Activated CD8-positive, alpha-beta memory T cell treated with anti-CD3 and anti-CD28 coated beads, Interleukin-2, amount 50 U/mL, for 24 hours (primary cell): ENCODE data around the gene ACTA2.
A peak's percentile ranks its signal among the peaks of the same experiment; 100 is the strongest.
"Not testable (repeated sequence)": the region's sequence is repeated elsewhere in the genome, so short reads cannot be mapped to it uniquely, and the experiment has no call there.

Source experiments
- DNase-seq: peaks from one replicate; pipeline ENCODE4 v3.0.0-alpha.2; 2020; ENCODE audit errors: extremely low read depth

Gene ACTA2

GRCh38 chr10:88949912-88950837 lies 2.4 kb downstream of the ACTA2 start:
- DNase-seq: no peak

DNA sequence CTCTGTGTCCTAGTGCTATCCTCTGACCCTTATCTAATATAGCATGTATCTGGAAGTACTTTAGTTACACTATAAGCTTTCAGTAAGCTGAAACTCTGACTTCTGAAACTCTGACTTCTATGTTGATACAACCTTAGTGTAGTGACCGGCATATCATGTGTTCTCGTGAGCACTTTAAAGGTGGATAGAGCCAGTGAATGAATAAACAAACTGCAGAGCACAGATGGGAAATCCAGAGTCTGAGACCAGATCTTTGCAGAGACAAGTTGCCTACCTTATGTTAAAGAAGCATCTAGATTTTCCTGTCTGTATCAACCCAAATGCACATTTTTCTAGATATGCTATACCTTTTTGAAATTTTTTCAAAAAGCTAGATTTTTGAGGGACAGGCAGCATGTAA lies 3.5 kb downstream of the ACTA2 start:
- DNase-seq: no peak

- DNase-seq: no peak
Measured at GRCh38 chr10:88946965-88947590, 5.5 kb downstream of the ACTA2 start.

DNA sequence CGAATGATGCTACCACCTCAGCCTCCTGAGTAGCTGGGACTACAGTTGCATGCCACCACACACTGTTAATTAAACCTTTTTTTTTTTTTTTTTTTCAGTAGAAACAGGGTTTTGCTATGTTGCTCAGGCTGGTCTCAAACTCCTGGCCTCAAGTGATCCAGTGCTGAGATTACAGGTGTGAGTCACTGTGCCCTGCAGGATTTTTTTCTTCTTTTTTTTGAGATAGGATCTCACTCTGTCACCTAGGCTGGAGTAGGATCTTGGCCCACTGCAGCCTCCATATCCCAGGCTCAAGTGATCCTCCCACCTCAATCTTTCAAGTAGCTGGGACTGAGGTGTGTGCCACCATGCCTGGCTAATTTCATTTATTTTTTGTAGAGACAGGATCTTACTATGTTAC lies 6.4 kb downstream of the ACTA2 start:
- DNase-seq: no peak

- no peak for DNase-seq
Measured at GRCh38 chr10:88944813-88945212, 7.8 kb downstream of the ACTA2 start.

- DNase-seq: no peak
Measured at GRCh38 chr10:88943778-88944177, 8.8 kb downstream of the ACTA2 start.

DNA sequence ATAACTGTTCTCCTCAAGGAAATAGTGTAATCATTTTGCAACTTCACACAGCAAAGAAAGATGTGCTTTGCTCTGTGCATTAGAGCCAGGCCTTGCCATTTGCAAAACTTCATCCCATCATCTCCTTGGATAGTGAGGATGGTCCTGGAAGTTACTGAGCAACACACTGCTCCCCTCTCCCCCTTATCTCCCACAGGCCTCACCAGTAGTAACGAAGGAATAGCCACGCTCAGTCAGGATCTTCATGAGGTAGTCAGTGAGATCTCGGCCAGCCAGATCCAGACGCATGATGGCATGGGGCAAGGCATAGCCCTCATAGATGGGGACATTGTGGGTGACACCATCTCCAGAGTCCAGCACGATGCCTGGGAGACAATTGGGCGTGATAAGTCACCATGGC lies 11.5 kb downstream of the ACTA2 start:
- DNase-seq: no peak

DNA sequence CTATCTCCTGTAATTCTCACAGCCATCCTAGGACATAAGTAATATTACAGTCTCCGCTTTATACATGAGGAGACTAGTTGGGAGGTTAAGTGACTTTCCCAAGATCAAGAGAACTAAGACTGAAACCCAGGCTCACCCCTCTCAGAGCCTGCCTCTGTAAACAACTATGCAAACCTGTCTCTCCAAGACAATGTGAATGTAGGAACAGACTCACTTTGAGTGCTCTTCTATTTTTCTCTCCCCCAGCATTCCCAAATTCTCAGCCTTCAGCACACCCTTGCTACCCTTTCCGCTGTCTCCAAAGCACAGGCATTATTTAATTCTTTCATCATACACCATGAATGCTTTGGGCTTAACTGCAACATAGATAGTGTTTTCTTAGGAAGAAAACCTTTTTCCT lies 13.6 kb downstream of the ACTA2 start:
- no peak for DNase-seq

- no peak for DNase-seq
Measured at GRCh38 chr10:88938039-88938438, 14.5 kb downstream of the ACTA2 start.

DNA sequence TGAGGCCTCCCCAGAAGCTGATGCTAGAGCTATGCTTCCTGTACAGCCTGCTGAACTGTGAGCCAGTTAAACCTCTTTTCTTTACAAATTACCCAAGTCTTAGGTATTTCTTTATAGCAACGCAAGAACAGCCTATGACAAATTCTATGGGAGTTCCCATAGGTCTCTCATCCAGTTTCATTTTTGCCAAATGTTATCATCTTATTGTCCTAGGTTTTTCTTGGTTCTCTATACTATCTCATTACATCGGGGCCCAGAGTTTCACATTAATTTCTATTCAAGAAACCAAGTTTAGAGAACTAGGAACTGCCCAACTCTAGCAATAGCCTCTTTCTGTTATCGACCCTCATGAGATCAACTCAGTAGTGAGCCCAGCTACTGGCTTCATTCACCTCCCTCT lies 15.9 kb downstream of the ACTA2 start:
- no peak for DNase-seq

DNA sequence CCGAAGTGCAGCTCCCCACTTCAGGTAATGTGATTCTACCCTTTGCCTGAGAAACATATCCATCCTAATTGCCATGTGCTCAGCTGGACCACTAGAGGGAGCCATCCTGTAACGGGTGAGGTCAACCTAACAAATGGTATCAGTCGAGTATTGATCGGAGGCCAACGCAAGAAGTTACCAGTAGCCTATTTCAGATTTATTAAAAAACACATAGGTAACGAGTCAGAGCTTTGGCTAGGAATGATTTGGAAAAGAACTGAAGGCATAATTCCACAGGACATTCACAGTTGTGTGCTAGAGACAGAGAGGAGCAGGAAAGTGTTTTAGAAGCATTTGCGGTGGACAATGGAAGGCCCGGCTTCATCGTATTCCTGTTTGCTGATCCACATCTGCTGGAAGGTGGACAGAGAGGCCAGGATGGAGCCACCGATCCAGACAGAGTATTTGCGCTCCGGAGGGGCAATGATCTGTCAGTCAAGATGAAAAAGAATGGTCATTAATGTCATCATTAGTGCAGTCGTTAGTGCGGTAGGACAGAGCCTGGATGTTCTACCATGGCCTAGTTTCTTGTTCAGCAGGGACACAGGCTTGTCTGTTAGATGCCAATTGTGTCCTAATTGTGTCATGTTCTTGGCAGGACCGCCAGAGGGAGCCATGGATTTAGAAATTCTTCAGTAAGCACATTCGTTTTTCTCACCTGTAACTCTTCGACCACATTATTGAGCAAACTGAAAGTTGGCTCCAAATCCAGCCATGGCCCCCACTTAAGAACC lies 17.5 kb downstream of the ACTA2 start:
- peak; percentile 36 for DNase-seq

GRCh38 chr10:88933564-88933963 lies 19.0 kb downstream of the ACTA2 start:
- no peak for DNase-seq

GRCh38 chr10:88932539-88933256 lies 19.9 kb downstream of the ACTA2 start:
- DNase-seq: no peak

- not testable (repeated sequence) for DNase-seq
Measured at GRCh38 chr10:88932029-88932428, 20.5 kb downstream of the ACTA2 start.

DNA sequence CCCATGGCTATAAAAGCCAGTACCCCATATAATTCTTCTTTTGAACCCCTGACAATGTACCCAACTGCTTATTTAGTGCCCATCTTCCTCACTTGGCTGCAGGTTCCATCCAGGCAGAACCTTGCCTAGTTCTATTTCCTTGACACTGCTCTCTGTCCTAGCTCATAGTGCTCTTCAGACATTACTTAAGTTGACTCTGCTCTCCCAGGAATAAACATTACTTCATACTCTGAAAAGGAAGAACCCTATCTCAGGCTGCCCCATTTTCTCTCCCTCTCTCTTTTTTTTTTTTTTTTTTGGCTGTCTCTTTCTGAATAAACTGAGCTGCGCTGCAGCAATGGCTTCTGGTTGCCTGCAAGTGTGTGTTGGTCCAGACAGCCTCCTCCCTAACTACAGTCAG lies 21.0 kb downstream of the ACTA2 start:
- DNase-seq: no peak

DNA sequence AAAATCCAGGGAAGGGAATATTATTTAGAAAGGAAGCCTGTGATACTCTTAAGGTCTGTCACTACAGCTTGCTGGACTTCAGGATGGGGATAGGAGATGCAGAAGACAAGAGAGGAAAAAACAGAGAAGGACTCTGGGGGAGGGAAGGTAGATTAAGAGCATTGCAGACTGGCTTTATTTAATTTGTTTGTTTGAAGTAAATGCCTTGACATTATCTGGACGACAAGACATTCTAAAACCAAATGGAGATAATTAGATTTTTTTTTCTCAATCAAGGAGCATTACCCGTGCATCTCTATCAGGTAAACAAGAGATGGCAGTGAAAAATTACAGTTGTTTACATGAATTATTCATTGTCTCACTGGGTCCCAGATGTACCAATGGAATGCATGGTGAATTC lies 24.3 kb downstream of the ACTA2 start:
- no peak for DNase-seq

DNA sequence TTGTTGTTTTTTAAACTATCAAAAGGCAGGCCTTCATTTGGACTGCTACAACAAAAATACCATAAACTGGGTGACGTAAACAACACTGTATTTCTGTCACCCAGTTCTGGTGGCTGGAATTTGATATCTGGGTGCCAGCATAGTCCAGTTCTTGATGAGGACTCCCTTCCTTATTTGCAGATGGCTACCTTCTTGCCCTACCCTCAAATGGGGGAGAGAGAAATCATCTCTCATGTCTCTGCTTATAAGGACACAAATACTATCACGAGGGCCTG lies 25.2 kb downstream of the ACTA2 start:
- no peak for DNase-seq

GRCh38 chr10:88926566-88927415 lies 25.8 kb downstream of the ACTA2 start:
- no peak for DNase-seq

DNA sequence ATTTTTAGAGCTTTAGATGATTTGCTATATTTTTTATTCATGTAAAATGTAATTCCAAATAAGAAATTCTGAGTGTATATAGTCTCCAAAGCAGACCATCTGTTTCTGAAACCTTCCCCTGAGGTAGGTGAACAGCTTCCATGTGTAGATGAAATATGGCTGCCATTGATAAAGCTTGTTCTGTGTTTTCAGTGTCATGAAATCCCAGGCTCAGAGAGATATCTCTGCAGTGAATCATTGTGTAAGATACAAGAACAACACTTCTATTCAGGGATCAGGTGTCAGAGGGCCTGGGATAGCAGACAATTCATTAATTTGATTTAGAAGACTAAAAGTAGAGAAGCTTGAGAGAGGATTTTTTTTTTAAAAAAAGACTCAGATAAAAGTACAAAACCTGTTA lies 29.1 kb downstream of the ACTA2 start:
- DNase-seq: no peak

- no peak for DNase-seq
Measured at GRCh38 chr10:88922041-88922440, 30.5 kb downstream of the ACTA2 start.

DNA sequence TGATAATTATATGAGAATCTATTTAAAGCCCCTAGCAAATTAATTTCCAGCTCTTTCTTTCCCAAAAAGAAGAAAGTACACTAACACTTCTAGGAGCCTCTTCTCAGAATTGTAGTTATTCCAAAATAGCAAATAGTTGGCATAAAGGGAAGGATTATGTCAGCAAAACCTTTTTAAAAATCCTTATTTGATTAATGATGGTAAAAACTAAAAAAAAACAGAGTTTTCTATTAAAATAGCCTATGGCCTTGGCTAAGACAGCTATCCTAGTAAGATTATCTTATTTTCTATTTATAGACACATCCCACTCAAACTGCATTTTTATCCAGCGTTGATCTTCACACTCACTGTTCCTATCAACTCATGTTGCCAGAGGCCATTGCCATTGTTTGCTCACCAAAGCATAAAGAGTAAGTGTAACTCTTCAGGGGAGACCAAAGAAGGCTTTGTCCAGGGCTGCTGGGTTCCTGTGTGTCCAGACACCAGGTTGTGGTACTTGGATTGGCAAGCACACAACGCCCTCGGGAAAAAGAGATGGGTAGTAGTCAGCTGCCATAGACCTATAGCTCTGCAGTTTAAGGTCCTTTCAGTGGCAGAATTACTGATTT lies 31.5 kb downstream of the ACTA2 start:
- no peak for DNase-seq
